ENCODE data around the gene DCP1A. TPM values are rescaled to one million over a fixed set of nuclear protein-coding genes. Genes with fewer than 3 reads are reported as not detected.

DCP1A gene
- total RNA-seq, 1 experiment from 2014 or later: 32.9 TPM

DNA sequence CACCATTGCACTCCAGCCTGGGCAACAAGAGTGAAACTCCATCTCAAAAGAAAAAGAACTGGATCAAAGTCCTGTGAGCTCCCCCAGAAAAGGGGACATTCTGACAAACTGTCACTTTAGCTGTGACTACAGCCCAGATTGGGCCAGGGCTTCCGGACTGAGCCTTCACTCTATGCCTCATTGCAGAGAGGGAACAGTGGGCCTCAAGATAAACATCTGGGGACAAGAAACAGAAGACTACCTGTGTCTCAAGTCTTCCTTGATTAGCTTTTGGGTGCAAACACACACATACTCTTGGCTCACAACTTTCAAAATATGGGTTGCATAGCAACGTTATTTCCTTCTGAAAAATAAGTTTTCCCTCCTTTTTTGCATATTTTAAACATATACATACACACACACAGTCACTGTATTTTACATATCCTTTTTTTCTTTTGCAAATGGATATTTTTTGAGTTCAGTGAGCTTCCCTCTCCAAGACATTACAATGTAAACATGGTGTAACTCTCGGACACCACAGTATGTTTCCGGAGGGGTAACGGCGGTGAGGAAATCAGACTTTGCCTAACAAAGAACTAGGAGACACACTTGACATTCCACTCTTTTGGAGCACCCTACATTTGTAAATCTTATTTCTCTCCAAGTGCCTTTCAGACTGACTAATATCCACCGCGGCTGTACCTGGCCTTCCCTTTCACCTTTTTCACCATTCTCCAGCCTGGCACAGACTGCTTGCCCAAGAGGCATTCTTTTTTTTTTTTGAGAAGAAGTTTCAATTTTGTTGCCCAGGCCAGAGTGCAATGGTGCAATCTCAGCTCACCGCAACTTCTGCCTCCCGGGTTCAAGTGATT, 95.0 kb downstream of the DCP1A start:
- H3K9me3 Mint-ChIP-seq (ENCODE audit: unreplicated experiment): no peaks in the 10 kb centered on the region
- Histone ChIP-seq H3K4me1 (peaks cover 24% of the 10 kb centered on the region), H3K36me3 (ENCODE audit: control insufficient read depth, insufficient read depth, low read length) (no peaks in the 10 kb centered on the region), H3K4me3 (ENCODE audit: low read depth, low read length) (no peak overlapping the region), H3K27me3 (replicated peaks; ENCODE audit: control insufficient read depth, insufficient read depth, low read length) (no peaks in the 10 kb centered on the region), H3K9me3 (no peaks in the 10 kb centered on the region)
- POLR2A ChIA-PET: no interaction called here
- H3K27ac Mint-ChIP-seq (ENCODE audit: unreplicated experiment): no peak overlapping the region
- DNase-seq: no peak
- intact Hi-C loops (cut with micrococcal nuclease; ENCODE audit: unreplicated experiment): no loop called here
- H3K4me3 Mint-ChIP-seq (ENCODE audit: unreplicated experiment): no peak overlapping the region
- CTCF ChIA-PET: no interaction called here
- H3K4me1 Mint-ChIP-seq (ENCODE audit: low read depth, unreplicated experiment): peaks cover 13% of the 10 kb centered on the region
- H3K36me3 Mint-ChIP-seq (ENCODE audit: insufficient read depth, unreplicated experiment): peaks cover 52% of the 10 kb centered on the region
- no peaks in the 10 kb centered on the region for H3K27me3 Mint-ChIP-seq (ENCODE audit: insufficient read depth, unreplicated experiment)
- TF ChIP-seq, protein P1, sequence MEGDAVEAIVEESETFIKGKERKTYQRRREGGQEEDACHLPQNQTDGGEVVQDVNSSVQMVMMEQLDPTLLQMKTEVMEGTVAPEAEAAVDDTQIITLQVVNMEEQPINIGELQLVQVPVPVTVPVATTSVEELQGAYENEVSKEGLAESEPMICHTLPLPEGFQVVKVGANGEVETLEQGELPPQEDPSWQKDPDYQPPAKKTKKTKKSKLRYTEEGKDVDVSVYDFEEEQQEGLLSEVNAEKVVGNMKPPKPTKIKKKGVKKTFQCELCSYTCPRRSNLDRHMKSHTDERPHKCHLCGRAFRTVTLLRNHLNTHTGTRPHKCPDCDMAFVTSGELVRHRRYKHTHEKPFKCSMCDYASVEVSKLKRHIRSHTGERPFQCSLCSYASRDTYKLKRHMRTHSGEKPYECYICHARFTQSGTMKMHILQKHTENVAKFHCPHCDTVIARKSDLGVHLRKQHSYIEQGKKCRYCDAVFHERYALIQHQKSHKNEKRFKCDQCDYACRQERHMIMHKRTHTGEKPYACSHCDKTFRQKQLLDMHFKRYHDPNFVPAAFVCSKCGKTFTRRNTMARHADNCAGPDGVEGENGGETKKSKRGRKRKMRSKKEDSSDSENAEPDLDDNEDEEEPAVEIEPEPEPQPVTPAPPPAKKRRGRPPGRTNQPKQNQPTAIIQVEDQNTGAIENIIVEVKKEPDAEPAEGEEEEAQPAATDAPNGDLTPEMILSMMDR (IDR thresholded peaks at IDR 0.05; ENCODE audit: insufficient read depth in 1 of 2, low read depth in 1 of 2, low read length in 1 of 2, severe bottlenecking in 1 of 2, unreplicated experiment in 1 of 2): no peak
- BruUV-seq (replicated peaks): TSS peak; percentile 15

DNA sequence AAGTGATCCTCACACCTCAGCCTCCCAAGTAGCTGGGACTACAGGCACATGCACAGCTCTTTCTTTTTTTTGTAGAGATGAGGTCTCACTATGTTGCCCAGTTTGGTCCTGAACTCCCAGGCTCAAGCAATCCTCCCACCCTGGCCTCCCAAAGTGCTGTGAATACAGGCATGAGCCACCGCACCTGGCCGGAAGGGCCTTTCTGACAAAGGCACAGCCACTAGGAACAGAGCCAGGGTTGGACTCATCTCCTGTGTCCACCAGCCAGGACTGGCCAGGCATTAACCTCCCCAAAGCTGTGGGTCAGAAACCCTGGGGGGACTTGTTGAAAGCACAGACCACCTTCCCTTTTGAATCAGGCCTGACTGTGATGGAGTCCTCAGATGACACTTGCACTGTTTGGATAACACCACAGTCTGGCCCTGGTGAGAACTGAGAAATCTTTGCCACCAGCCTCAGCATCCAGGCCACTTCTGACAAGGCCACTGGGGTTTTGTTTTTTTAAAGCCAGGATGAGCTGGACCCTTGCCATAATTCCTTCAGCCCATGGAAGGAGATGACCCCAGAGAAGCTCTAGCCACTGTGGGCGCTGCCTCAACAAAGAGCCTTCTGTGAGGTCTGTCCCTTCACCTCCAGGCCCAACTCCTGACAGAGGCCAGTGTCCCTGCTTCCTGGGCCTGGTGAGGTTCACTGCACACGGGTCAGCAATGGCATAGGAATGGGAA, 96.3 kb downstream of the DCP1A start:
- Mint-ChIP-seq H3K27ac (ENCODE audit: unreplicated experiment) (no peak overlapping the region), H3K4me3 (ENCODE audit: unreplicated experiment) (no peak overlapping the region), H3K9me3 (ENCODE audit: unreplicated experiment) (no peaks in the 10 kb centered on the region), H3K36me3 (ENCODE audit: insufficient read depth, unreplicated experiment) (peaks cover 53% of the 10 kb centered on the region), H3K27me3 (ENCODE audit: insufficient read depth, unreplicated experiment) (no peaks in the 10 kb centered on the region), H3K4me1 (ENCODE audit: low read depth, unreplicated experiment) (peaks cover 13% of the 10 kb centered on the region)
- BruUV-seq (replicated peaks): no TSS peak
- Histone ChIP-seq H3K9me3 (no peaks in the 10 kb centered on the region), H3K36me3 (ENCODE audit: control insufficient read depth, insufficient read depth, low read length) (no peaks in the 10 kb centered on the region), H3K4me3 (ENCODE audit: low read depth, low read length) (no peak overlapping the region), H3K4me1 (peaks cover 18% of the 10 kb centered on the region), H3K27me3 (replicated peaks; ENCODE audit: control insufficient read depth, insufficient read depth, low read length) (no peaks in the 10 kb centered on the region)
- DNase-seq: no peak
- TF ChIP-seq, protein P1 (IDR thresholded peaks at IDR 0.05; ENCODE audit: insufficient read depth in 1 of 2, low read depth in 1 of 2, low read length in 1 of 2, severe bottlenecking in 1 of 2, unreplicated experiment in 1 of 2): no peak
- POLR2A ChIA-PET: no interaction called here
- intact Hi-C loops (cut with micrococcal nuclease; ENCODE audit: unreplicated experiment): loop anchor here (2.0 kb wide), 1 partner anchor 30 kb away; no protein-coding TSS in a partner anchor
- CTCF ChIA-PET: no interaction called here

DNA sequence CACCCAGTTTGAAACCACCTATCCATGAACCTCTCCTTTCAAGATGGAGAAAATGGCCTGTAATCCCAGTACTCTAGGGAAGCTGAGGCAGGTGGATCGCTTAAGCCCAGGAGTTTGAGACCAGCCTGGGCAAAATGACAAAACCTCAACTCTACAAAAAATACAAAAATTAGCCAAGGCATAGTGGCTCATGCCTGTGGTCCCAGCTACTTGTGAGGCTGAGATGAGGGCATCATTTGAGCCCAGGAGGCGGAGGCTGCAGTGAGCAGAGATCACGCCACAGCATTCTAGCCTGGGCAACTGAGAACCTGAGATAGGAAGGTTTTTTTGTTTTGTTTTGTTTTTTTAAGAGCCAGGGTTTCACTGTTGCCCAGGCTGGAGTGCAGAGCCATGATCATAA, 96.9 kb downstream of the DCP1A start:
- ChIA-PET POLR2A (no interaction called here), CTCF (no interaction called here)
- peaks cover 18% of the 10 kb centered on the region for H3K4me1 ChIP-seq
- no peaks in the 10 kb centered on the region for H3K27me3 ChIP-seq (replicated peaks; ENCODE audit: control insufficient read depth, insufficient read depth, low read length)
- H3K4me3 Mint-ChIP-seq (ENCODE audit: unreplicated experiment): no peak overlapping the region
- H3K27me3 Mint-ChIP-seq (ENCODE audit: insufficient read depth, unreplicated experiment): no peaks in the 10 kb centered on the region
- no peaks in the 10 kb centered on the region for H3K36me3 ChIP-seq (ENCODE audit: control insufficient read depth, insufficient read depth, low read length)
- no peaks in the 10 kb centered on the region for H3K9me3 ChIP-seq
- peaks cover 13% of the 10 kb centered on the region for H3K4me1 Mint-ChIP-seq (ENCODE audit: low read depth, unreplicated experiment)
- H3K36me3 Mint-ChIP-seq (ENCODE audit: insufficient read depth, unreplicated experiment): peaks cover 50% of the 10 kb centered on the region
- BruUV-seq (replicated peaks): no TSS peak
- DNase-seq: no peak
- intact Hi-C loops (cut with micrococcal nuclease; ENCODE audit: unreplicated experiment): loop anchor here (2.0 kb wide), 1 partner anchor 30 kb away; no protein-coding TSS in a partner anchor
- no peak overlapping the region for H3K4me3 ChIP-seq (ENCODE audit: low read depth, low read length)
- no peaks in the 10 kb centered on the region for H3K9me3 Mint-ChIP-seq (ENCODE audit: unreplicated experiment)
- TF ChIP-seq, protein P1 (IDR thresholded peaks at IDR 0.05; ENCODE audit: insufficient read depth in 1 of 2, low read depth in 1 of 2, low read length in 1 of 2, severe bottlenecking in 1 of 2, unreplicated experiment in 1 of 2): no peak
- no peak overlapping the region for H3K27ac Mint-ChIP-seq (ENCODE audit: unreplicated experiment)
